Cardiac septum (tissue), 1 donor: ENCODE data around the gene PKNOX2. TPM values are rescaled to one million over a fixed set of nuclear protein-coding genes. Genes with fewer than 3 reads are reported as not detected.

Experiments
- DNase-seq: peaks from one replicate; pipeline ENCODE4 v3.0.0-alpha.2; 2020; ENCODE audit warnings: low spot score
- intact Hi-C: fragments of 100-400 bp; cut with DNase I; formaldehyde crosslinking; loops from one replicate; pipeline ENCODE4 v1.14.0; 2022
- total RNA-seq: library from RNA; stranded (reverse); fragmentation: NEBNext Ultra II Directional; extraction: Animal tissue kit (Norgen Biotek cat#: 25700); gene quantifications from one replicate; pipeline ENCODE4 v1.2.1, GENCODE V29; 2021
- donor health status: DM: no; HTN: no; CAD: no.

Gene PKNOX2
- total RNA-seq, 1 donor from 2014 or later = 7.1 TPM

- DNase-seq = no peak
- intact Hi-C loops = no loop called here
Observed at GRCh38 chr11:125464270-125464662, 299.7 kb downstream of the PKNOX2 start.

- intact Hi-C loops = no loop called here
- DNase-seq = no peak
Observed at GRCh38 chr11:125464666-125465065, 300.1 kb downstream of the PKNOX2 start.

- no peak for DNase-seq
- intact Hi-C loops = no loop called here
Observed at GRCh38 chr11:125465255-125465654, 300.7 kb downstream of the PKNOX2 start.

- intact Hi-C loops = no loop called here
- DNase-seq = no peak
Observed at GRCh38 chr11:125465701-125466100, 301.1 kb downstream of the PKNOX2 start.

GRCh38 chr11:125468025-125468424, 303.5 kb downstream of the PKNOX2 start:
- no peak for DNase-seq
- intact Hi-C loops = no loop called here

GRCh38 chr11:125468852-125469251, 304.3 kb downstream of the PKNOX2 start:
- intact Hi-C loops = no loop called here
- no peak for DNase-seq

- no peak for DNase-seq
- intact Hi-C loops = no loop called here
Observed at GRCh38 chr11:125470355-125470754, 305.8 kb downstream of the PKNOX2 start.

- intact Hi-C loops = no loop called here
- DNase-seq = no peak
Observed at GRCh38 chr11:125476721-125477120, 312.2 kb downstream of the PKNOX2 start.

GRCh38 chr11:125479137-125479536, 314.6 kb downstream of the PKNOX2 start:
- intact Hi-C loops = no loop called here

GRCh38 chr11:125481531-125481930, 317.0 kb downstream of the PKNOX2 start:
- intact Hi-C loops = no loop called here
- no peak for DNase-seq

More at GRCh38 chr11:125479137-125479536, 314.6 kb downstream of the PKNOX2 start:
- DNase-seq = no peak

Other genes starting within 250 kb of the PKNOX2 start
- gene HEPN1, start 245.5 kb upstream of the PKNOX2 start, total RNA-seq = not detected
- gene HEPACAM, start 228.7 kb upstream of the PKNOX2 start, total RNA-seq = 0.11 TPM
- 0.24 TPM for gene CCDC15, start 210.5 kb upstream of the PKNOX2 start, total RNA-seq
- 1.2 TPM for gene SLC37A2, start 101.4 kb upstream of the PKNOX2 start, total RNA-seq
- gene TMEM218, start 53.1 kb upstream of the PKNOX2 start, total RNA-seq = 8.7 TPM